Natural killer cell treated with Interleukin-12 subunit alpha and Interleukin-12 subunit beta and Interleukin-15 and Interleukin-18, amount 100 ng/mL, for 72 hours (primary cell): Measurements from ENCODE around the gene GKAP1. TPM values are rescaled to one million over a fixed set of nuclear protein-coding genes. Genes with fewer than 3 reads are reported as not detected.
"Not testable (repeated sequence)": the region's sequence is repeated elsewhere in the genome, so short reads cannot be mapped to it uniquely, and the experiment has no call there.

Experiments used
- ATAC-seq, 2 donors: fragments of 150-1000 bp; cut with Tn5 transposase in 1 of 2; sonication (Bioruptor Pico), chemical (Tn5 transposase) in 1 of 2; 2 replicates each; pipeline ENCODE4 v1.10.0; 2021
- DNase-seq: peaks from one replicate; pipeline ENCODE4 v3.0.0; 2022; ENCODE audit warnings: low spot score
- H3K27ac Mint-ChIP-seq, 2 donors: 1 replicate in 1 of 2; 2 replicates in 1 of 2; pipeline ENCODE4 v1.8.0; 2022; ENCODE audit warnings: mixed read lengths in 2 of 2, mild to moderate bottlenecking in 1 of 2, moderate library complexity in 1 of 2
- H3K27me3 Mint-ChIP-seq, 2 donors: 1 replicate in 1 of 2; 2 replicates in 1 of 2; pipeline ENCODE4 v1.8.0; 2022; ENCODE audit warnings: mixed read lengths in 2 of 2
- H3K36me3 Mint-ChIP-seq: one replicate; pipeline ENCODE4 v1.8.0; 2022; ENCODE audit warnings: mixed read lengths
- H3K4me1 Mint-ChIP-seq, 2 donors: 1 replicate in 1 of 2; 2 replicates in 1 of 2; pipeline ENCODE4 v1.8.0; 2022; ENCODE audit warnings: low read depth in 2 of 2, mixed read lengths in 2 of 2, mild to moderate bottlenecking in 1 of 2
- H3K4me3 Mint-ChIP-seq: one replicate; pipeline ENCODE4 v1.8.0; 2022; ENCODE audit warnings: mixed read lengths
- H3K9me3 Mint-ChIP-seq: 2 replicates; pipeline ENCODE4 v1.8.0; 2022; ENCODE audit warnings: mixed read lengths
- total RNA-seq, 2 donors: library from RNA; stranded (reverse); gene quantifications; one replicate each; pipeline ENCODE4 v1.2.3, GENCODE V29; 2022

Gene GKAP1
- total RNA-seq, 2 donors from 2014 or later: 2.5 to 4.3 TPM

GRCh38 chr9:83714329-83714728 lies 103.2 kb downstream of the GKAP1 start:
- ATAC-seq: no peak
- no peak for DNase-seq
- no peaks in the 10 kb centered on the region for H3K36me3 Mint-ChIP-seq
- H3K9me3 Mint-ChIP-seq: no peaks in the 10 kb centered on the region
- peaks cover 0 to 3% of the 10 kb centered on the region in 2 donors for H3K4me1 Mint-ChIP-seq
- peaks cover 0 to 18% of the 10 kb centered on the region in 2 donors for H3K27me3 Mint-ChIP-seq
- H3K4me3 Mint-ChIP-seq: no peak overlapping the region
- H3K27ac Mint-ChIP-seq: no peak overlapping the region

GRCh38 chr9:83708515-83709158 lies 108.9 kb downstream of the GKAP1 start:
- Mint-ChIP-seq H3K9me3 (no peaks in the 10 kb centered on the region), H3K27me3 (peaks cover 0 to 5% of the 10 kb centered on the region in 2 donors), H3K4me3 (peak overlapping the region; percentile 99), H3K4me1 (peaks cover 24 to 34% of the 10 kb centered on the region in 2 donors), H3K27ac (peak overlapping the region; percentile 100), H3K36me3 (peaks cover 6% of the 10 kb centered on the region)
- peak; percentile 58 to 62 for ATAC-seq
- DNase-seq: peak; percentile 71

GRCh38 chr9:83707768-83708514 lies 109.6 kb downstream of the GKAP1 start, which contains the start of gene UBQLN1:
Gene UBQLN1, minus strand, starts transcription at chr9:83707958. Its CDS starts 279 bp downstream, at chr9:83707679.
- peak; percentile 94 to 95 for ATAC-seq
- no peaks in the 10 kb centered on the region for H3K27me3 Mint-ChIP-seq
- no peaks in the 10 kb centered on the region for H3K9me3 Mint-ChIP-seq
- peak within 1 kb of the TSS; percentile 100 for H3K27ac Mint-ChIP-seq
- H3K4me3 Mint-ChIP-seq: peak within 1 kb of the TSS; percentile 99
- H3K4me1 Mint-ChIP-seq: peaks cover 26 to 37% of the 10 kb centered on the region in 2 donors
- peaks cover 6% of the 10 kb centered on the region for H3K36me3 Mint-ChIP-seq
- DNase-seq: peak; percentile 95

GRCh38 chr9:83707518-83707767 lies 110.1 kb downstream of the GKAP1 start:
- peak; percentile 78 to 81 for ATAC-seq
- peak overlapping the region; percentile 100 for H3K27ac Mint-ChIP-seq
- no peak for DNase-seq

GRCh38 chr9:83706676-83707517 lies 110.7 kb downstream of the GKAP1 start:
- H3K9me3 Mint-ChIP-seq: no peaks in the 10 kb centered on the region
- peak overlapping the region; percentile 100 for H3K27ac Mint-ChIP-seq
- peaks cover 6% of the 10 kb centered on the region for H3K36me3 Mint-ChIP-seq
- H3K4me1 Mint-ChIP-seq: peaks cover 29 to 41% of the 10 kb centered on the region in 2 donors
- DNase-seq (peak; percentile 81), ATAC-seq (peak; percentile 44 to 50)
- H3K4me3 Mint-ChIP-seq: peak overlapping the region; percentile 99
- no peaks in the 10 kb centered on the region for H3K27me3 Mint-ChIP-seq

More at GRCh38 chr9:83707518-83707767, 110.1 kb downstream of the GKAP1 start:
- no peaks in the 10 kb centered on the region for H3K27me3 Mint-ChIP-seq
- H3K4me3 Mint-ChIP-seq: peak overlapping the region; percentile 99
- H3K4me1 Mint-ChIP-seq: peaks cover 28 to 38% of the 10 kb centered on the region in 2 donors
- H3K36me3 Mint-ChIP-seq: peaks cover 6% of the 10 kb centered on the region
- H3K9me3 Mint-ChIP-seq: no peaks in the 10 kb centered on the region

GRCh38 chr9:83705219-83705651 lies 112.3 kb downstream of the GKAP1 start:
- not testable (repeated sequence) for H3K27me3 Mint-ChIP-seq, H3K9me3 Mint-ChIP-seq, DNase-seq, ATAC-seq, H3K36me3 Mint-ChIP-seq
- Mint-ChIP-seq H3K4me3 (peak overlapping the region; percentile 99), H3K27ac (peak overlapping the region; percentile 100), H3K4me1 (peaks cover 40 to 54% of the 10 kb centered on the region in 2 donors)

- Mint-ChIP-seq H3K36me3 (peaks cover 5% of the 10 kb centered on the region), H3K27ac (no peak overlapping the region), H3K9me3 (no peaks in the 10 kb centered on the region), H3K4me1 (peaks cover 41 to 53% of the 10 kb centered on the region in 2 donors), H3K4me3 (no peak overlapping the region), H3K27me3 (no peaks in the 10 kb centered on the region)
- DNase-seq (no peak), ATAC-seq (no peak)
Observed at GRCh38 chr9:83701769-83702168, 115.8 kb downstream of the GKAP1 start.

DNA sequence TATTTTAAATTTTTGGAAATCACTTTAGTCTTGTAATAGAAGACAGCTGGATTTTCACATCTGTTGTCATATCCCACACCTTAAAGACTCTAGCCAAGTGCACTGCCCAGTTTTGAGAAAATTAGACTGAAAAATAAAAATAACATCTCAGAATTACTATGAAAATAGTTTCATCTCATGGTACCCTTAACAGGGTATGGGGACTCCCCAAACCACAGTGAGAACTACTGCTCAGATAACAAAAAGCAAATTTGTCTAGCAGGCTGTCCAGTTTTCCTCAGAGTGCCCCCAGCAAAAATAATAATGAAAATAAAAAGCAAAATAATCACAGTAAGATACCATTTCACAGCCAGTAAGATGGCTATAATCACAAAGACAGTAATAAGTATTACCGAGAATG lies 116.3 kb downstream of the GKAP1 start:
- Mint-ChIP-seq H3K36me3 (peaks cover under 1% of the 10 kb centered on the region), H3K4me1 (peaks cover 36 to 48% of the 10 kb centered on the region in 2 donors), H3K4me3 (no peak overlapping the region), H3K9me3 (no peaks in the 10 kb centered on the region), H3K27me3 (no peaks in the 10 kb centered on the region), H3K27ac (no peak overlapping the region)
- ATAC-seq: no peak
- DNase-seq: no peak

- Mint-ChIP-seq H3K4me1 (peaks cover 31 to 41% of the 10 kb centered on the region in 2 donors), H3K27me3 (no peaks in the 10 kb centered on the region), H3K27ac (no peak overlapping the region), H3K36me3 (no peaks in the 10 kb centered on the region), H3K4me3 (no peak overlapping the region), H3K9me3 (no peaks in the 10 kb centered on the region)
- DNase-seq (no peak), ATAC-seq (no peak)
Observed at GRCh38 chr9:83699615-83700014, 118.0 kb downstream of the GKAP1 start.

DNA sequence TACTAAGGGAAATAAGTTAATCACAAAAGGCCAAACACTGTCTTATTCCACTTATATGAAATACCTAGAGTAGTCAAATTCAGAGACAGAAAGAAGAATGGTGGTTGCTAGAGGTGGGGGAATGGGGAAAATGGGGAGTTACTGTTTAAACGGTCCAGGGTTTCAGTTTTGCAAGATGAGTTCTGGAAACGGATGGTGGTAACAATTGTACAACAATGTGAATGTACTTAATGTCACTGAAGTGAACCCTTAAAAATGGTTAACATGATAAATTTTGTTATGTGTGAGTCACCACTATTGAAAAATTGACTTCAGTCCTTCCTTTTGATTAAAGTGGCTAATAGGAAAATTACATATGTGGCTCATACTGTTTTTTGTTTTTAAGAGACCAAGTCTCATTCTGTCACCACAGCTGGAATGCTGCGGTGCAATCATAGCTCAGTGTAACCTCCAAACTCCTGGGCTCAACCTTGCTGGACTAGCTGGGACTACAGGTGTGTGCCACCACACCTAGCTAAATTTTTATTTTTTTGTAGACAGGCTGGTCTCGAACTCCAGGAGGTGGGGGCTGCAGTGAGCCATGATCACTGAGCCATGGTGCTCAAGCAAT lies 118.5 kb downstream of the GKAP1 start:
- Mint-ChIP-seq H3K36me3 (no peaks in the 10 kb centered on the region), H3K4me3 (no peak overlapping the region), H3K27me3 (no peaks in the 10 kb centered on the region), H3K4me1 (peaks cover 34 to 44% of the 10 kb centered on the region in 2 donors), H3K9me3 (no peaks in the 10 kb centered on the region), H3K27ac (no peak overlapping the region)
- ATAC-seq: peak in 1 of 2 donors; percentile 48
- DNase-seq: no peak

- peaks cover 48 to 61% of the 10 kb centered on the region in 2 donors for H3K4me1 Mint-ChIP-seq
- H3K27me3 Mint-ChIP-seq: no peaks in the 10 kb centered on the region
- no peaks in the 10 kb centered on the region for H3K9me3 Mint-ChIP-seq
- DNase-seq (no peak), ATAC-seq (no peak)
- no peak overlapping the region for H3K27ac Mint-ChIP-seq
- H3K36me3 Mint-ChIP-seq: no peaks in the 10 kb centered on the region
- no peak overlapping the region for H3K4me3 Mint-ChIP-seq
Observed at GRCh38 chr9:83691492-83691891, 126.1 kb downstream of the GKAP1 start.
